Limb (tissue), 2 donors: Measurements from ENCODE around the gene EVPLL.
"Not testable (repeated sequence)": the region's sequence is repeated elsewhere in the genome, so short reads cannot be mapped to it uniquely, and the experiment has no call there.

ENCODE experiments used
- DNase-seq, 2 donors: peaks; one replicate each; pipeline ENCODE4 v3.0.0-alpha.2; 2016; ENCODE audit errors: extremely low spot score in 2 of 2

Gene EVPLL

GRCh38 chr17:18423015-18423414, 45.4 kb downstream of the EVPLL start:
- not testable (repeated sequence) for DNase-seq

DNA sequence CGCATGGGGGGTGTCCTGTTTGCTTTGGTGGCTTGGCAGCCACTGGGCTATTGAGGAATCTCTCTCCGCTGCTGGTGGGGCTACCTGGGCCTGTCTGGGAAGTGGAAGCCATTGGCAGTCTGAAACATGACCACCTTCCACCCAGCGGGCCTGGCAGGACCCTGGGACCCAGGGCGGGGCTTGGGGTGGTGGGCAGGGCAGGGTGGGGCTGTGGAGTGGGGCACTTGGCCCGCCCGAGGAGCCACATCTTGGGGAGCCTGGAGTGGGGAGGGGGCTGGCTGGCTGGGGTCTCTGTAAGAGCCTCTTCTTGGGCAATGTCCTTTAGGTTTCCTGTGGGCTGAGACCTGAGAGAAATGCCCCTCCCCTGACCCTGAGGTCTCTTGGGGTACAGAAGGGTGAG, 48.0 kb downstream of the EVPLL start:
- not testable (repeated sequence) for DNase-seq

DNA sequence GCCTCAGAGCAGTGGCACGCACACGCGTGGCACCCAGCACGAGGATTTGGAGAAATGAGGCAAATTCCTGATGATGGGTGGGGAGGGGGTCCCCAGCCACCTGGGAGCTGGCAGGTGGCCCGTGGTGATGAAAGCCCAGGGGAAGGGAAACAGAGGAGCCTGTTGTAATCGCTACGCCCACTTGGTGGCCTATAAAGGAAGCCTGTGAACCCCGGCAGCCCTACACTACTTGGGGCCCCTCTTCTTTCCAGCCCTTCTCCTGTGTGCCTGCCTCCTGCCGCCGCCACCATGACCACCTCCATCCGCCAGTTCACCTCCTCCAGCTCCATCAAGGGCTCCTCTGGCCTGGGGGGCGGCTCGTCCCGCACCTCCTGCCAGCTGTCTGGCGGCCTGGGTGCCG, 49.1 kb downstream of the EVPLL start:
- DNase-seq: not testable (repeated sequence)

DNA sequence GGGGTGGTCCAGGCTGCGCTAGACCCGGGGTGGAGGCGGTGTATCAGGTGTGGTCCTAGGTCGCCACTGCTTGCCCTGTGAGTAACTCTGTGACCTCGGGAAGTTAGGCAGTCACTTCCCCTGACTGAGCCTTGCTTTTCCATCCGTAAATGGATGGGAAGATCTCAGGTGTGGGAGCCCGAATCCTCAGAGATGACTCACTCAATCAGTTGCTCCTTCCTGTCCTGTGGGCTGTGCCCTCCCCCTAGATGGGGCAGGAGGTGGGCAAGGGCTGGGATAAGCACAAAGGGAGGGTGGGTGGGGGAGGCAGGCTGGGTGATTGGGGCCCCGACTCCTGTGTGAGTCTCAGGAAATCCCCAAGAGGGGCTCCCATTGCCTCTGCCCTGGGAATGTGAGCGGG, 54.6 kb downstream of the EVPLL start:
- not testable (repeated sequence) for DNase-seq
